GM21423 (cell line): Measurements from ENCODE around the gene CLIP3.
"Not testable (repeated sequence)": the region's sequence is repeated elsewhere in the genome, so short reads cannot be mapped to it uniquely, and the experiment has no call there.

Experiments used
- ATAC-seq: cut with Tn5 transposase; IDR thresholded peaks from one replicate; pipeline ENCODE4 v1.9.1; 2021; ENCODE audit warnings: mild to moderate bottlenecking, moderate library complexity; ENCODE audit not compliant: unreplicated experiment

CLIP3 gene

DNA sequence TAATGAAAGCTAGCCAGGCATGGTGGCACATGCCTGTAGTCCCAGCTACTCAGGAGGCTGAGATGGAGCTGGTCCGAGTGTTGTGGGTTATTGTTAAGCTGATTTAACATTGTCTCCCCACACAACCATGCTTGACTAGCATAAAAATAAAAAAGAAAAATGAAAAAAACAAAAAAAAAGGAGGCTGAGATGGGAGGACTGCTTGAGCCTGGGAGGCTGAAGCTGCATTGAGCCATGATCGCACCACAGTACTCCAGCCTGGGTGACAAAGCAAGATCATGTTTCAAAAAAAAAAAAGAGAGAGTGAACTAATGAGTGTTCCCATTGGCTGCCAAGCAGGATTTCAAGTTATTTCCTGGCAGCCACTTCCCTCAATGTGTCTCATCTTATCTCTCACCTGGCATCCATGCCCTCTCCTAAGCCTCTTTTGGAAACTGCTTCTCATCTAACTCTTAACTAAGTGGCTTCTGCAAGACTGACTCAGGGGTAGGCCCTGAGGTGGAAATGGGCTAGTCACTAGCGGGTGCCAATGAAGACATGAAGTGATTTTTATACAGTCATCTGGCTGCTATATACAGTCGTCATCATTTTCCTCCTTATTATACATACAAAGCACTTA is 16.5 kb upstream of the CLIP3 start:
- ATAC-seq = no peak

DNA sequence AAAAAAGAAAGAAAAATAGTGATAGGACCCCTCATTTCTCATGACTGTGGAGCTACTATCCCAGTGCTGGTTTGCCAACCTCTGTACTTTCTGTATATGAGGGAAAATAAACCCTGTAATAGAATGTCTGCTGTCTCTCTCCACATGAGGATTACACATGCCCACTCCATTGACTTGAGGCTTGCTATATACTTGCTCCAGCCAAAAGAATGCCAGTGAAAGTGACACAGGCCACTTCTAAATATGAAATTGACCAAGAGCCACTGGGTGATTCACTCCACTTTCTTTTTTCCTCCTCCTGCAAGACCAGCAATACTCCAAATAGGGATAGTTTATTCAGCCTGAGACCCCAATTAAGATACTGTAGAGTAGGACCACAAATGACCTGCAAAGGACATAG is 15.2 kb upstream of the CLIP3 start:
- ATAC-seq = no peak

DNA sequence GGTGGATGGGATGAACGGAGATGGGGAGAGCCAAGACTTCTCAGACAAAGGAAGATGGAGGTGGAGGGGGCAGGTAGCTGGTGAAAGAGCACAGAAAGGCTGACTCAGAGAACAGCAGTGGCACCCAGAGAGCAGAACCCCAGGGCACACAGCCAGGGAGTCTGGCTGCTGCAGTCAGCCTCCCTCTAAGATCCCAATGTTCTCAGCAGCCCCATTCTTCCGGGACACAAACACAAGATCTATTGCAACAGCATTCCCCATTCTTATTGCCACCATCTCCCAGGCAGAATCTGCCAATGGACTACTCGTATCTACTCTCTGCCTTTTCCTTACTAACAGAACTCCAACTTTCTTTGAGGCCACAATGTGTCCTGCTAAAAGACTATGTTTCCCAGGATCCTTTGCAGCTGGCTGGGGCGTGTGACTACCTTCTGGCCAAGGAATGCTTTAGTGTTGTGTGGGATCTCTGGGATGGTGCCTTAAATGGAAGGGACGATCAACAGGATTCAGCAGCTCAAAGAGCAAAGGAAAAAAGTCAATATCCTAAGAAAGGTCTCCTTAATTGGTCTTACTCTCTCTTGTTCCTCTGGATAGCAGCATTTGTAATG is 13.9 kb upstream of the CLIP3 start:
- no peak for ATAC-seq

DNA sequence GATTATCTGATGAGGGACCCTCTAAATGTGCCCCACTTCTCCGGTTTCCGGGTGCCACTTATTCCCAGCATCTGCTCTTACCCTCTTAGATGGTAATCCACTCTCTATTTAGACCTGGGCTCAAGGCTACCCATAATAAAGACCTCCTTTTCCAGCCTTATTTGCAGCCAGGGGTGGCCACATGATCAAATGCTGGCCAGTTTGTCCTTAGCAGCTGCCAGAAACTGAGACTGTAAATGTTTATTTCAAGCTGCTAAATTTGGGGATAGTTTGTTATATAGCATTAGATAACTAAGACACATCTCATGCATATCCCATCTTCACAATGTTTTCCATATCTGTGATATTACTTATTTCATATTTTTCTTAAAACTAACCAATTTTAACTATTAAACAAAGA is 11.3 kb upstream of the CLIP3 start:
- no peak for ATAC-seq

DNA sequence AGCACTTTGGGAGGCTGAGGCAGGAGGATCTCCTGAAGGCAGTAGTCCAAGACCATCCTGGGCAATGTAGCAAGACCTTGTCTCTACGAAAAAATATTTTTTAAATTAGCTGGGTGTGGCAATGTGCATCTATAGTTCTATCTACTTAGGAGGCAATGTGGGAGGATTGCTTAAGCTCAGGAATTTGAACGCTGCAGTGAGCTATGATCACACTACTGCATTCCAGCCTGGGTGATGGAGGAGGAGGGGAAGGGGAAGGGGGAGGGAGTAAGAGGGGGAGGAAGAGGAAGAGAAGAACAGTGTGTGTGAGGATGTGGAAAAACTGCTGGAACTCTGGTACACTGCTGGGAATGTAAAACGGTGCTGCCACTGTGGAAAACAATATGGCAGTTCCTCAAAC is 9.2 kb upstream of the CLIP3 start:
- no peak for ATAC-seq

DNA sequence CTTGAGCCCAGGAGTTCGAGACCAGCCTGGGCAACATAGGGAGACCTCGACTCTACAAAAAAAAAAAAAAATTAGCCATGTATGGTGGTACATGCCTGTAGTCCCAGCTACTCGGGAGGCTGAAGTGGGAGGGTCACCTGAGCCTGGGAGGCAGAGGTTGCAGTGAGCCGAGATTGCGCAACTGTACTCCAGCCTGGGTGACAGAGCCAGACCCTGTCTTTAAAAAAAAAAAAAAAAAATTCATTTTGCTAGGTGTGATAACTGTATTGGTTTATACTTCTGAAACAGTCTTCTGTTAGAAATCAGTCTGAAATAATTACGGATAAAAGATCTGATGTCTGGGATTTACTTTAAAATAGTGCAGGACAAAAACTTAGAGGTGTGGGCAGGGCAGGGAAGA is 8.4 kb upstream of the CLIP3 start:
- not testable (repeated sequence) for ATAC-seq

DNA sequence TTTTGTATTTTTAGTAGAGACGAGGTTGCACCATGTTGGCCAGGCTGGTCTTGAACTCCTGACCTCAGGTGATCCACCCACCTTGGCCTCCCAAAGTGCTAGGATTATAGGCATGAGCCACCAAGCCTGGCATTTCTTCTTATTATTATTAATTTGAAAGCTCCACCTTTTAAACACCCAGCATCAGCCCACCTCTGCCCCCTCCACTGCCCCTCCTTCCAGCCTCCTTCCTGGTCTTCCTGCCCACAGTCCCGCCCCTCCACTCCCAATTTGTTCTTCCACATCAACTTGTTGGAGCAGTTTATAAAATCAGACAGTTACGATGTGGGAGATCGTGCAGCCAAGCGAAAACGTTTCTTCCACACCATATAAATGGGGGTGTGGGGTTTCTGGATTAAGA is 7.8 kb upstream of the CLIP3 start:
- ATAC-seq = no peak

DNA sequence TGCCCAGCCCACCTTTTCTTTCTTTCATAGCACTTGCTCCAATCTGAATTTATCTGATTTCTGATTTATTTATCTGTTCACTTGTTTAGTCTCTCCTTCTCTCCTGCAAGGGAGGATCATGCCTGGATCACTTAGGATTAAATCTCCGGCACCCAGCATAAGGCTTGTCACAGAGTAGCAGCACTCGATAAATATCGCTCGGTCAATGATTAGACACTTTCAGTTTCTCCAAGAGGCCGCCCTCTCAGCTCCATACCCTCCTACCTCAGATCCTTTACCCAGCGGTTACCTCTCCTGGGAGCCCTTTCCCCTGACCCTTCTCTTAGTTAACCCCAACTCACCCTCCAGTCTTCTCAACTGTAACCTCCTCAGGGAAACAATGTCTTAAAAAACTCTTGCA is 1.4 kb downstream of the CLIP3 start:
- no peak for ATAC-seq

DNA sequence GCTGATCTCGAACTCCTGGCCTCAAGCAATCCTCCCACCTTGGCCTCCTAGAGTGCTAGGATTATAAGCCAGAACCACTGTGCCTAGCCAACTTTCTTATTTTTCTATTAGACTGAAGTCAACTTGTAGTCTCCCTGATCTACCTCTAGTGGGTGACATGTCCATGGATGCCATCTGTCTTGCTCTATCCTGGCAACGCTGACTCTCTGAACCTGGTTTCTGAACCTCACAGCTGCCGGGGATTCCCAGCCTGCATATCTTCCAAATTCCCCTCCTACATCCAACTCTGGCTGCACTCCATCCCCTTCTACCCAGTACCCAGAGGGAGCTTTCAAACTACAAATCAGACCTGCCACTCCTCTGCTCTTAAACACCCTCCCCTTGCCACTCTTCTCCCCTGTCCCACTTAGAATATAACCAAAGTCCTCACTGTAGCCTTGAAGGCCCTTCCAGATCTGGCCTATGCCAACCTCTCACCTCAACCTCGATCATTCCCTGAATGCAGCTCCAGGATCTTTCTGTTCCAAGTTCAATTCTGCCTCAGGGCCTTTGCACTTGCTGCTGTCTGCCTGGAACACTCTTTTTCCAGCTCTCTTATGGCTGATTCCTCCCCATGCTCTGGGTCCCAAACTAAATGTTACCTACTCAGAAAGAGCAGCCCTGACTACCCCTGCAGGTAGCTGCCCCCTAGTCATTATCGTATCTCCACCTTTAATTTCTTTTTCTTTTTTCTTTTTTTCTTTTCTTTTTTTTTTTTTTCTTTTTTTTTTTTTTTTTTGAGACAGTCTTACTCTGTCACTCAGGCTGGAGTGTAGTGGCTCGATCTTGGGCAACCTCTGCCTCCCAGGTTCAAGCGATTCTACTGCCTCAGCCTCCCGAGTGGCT is 2.2 kb downstream of the CLIP3 start:
- ATAC-seq = no peak

DNA sequence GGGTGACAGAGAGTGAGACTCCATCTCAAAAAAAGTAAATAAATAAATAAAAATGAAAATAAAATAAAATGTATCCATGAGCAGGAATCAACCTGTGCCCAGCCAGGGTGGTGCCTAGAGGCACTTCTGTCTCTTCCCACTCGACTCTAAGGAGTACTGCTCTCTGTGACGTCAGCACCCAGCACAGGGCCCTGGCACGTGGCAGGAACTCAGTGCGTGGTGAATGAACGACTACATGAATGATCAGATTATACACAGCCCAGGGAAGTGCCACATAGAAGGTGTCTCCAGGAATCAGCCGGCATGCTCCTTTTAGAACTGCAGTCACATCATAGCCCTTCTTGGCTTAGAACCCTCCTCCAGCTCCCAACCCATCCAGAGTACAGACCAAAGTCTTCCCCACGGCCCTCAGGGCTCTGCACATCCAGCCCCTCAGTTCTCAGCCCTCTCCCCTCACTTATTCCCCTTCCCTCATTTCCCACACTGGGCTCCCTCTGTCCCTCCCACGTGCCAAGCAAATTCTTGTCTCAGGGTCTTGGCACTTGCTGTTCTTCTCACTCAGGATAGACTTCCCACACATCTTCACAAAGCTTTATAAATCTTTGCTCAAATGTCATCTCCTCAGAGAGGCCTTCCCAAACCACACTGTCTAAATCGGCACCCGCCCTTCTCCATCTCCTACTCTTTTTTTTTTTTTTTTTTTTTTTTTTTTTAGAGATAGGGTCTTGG is 4.2 kb downstream of the CLIP3 start:
- no peak for ATAC-seq

DNA sequence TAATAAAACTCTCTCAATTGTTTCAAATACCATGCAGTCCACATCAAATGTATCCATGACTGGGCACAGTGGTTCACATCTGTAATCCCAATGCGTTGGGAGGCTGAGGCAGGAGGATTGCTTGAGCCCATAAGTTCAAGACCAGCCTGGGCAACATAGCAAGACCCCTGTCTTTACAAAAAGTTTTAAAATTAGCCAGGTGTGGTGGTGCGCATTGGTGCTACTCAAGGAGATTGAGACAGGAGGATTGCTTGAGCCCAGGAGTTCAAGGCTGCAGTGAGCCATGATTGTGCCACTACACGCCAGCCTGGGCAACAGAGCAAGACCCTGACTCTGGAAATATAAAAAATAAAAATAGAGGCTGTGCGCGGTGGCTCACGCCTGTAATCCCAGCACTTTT is 5.0 kb downstream of the CLIP3 start:
- no peak for ATAC-seq

DNA sequence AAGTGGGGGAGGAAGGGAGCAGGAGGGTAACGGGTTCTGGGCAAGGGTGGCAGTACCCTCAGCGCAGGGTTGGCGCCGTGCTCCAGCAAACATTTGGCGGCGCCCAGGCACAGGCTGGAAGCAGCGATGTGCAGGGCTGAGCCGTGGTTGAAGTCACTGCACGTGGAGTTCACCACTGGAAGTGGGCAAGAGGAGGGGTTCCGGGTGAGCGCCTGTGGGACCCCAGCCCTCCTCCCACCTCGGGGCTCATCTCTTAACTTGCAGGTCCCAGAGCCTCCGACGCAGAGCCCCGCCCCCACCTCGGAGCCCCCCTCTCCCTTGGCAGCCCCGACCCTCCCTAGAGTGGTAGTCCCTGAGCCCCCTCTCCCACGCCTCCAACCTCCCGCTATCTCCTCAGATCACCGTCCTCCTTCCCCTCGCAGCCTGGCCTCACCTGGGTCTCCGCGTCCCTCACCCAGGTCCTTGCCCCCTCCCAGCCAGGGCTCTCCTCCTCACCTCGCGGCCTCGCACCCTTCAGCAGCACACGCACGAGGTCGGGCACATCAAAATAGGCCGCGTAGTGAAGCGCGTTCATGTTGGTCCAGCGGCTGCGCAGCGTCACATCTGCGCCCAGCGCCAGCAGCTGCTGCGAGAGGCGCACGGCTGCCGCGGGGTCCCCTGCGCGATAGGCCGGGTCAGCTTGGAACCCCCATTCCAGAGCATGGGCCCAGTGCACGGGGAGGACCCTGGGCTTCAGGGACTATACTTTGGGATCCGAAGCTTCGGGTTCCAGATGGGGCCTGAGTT is 6.4 kb downstream of the CLIP3 start:
- ATAC-seq = no peak

DNA sequence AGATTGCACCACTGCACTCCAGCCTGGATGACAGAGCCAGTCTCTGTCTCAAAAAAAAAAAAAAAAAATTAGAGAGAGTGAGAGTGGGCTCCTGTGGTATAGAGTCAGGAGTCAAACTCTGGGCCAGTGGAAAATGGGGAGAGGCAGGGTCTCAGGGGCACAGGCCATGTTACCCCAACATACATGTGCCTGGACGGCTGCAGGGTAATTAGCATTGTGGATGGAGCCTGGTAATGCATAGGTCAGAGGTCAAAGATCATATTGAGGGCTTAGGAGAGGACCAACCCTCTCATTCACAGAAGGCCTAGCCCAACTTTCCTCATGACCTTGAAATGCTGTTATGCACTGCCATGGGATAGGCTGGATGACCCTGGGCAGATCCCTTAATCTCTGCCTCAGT is 7.1 kb downstream of the CLIP3 start:
- ATAC-seq = no peak

DNA sequence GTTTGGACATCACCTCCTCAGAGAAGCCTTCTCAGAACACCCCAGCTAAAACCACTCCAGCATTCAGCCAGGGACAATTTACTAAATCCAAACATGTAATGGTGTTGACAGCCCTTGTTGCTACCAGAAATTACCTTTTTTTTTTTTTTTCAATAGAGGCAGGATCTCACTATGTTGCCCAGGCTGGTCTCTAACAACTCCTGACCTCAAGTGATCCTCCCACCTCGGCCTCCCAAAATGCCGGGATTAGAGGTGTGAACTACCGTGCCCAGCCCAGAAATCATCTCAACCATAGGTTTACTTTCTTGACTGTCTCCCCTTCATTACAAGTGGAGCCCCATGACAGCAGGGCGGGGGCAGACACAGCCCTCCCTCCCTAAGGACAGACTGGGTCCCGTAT is 9.2 kb downstream of the CLIP3 start:
- ATAC-seq = no peak

DNA sequence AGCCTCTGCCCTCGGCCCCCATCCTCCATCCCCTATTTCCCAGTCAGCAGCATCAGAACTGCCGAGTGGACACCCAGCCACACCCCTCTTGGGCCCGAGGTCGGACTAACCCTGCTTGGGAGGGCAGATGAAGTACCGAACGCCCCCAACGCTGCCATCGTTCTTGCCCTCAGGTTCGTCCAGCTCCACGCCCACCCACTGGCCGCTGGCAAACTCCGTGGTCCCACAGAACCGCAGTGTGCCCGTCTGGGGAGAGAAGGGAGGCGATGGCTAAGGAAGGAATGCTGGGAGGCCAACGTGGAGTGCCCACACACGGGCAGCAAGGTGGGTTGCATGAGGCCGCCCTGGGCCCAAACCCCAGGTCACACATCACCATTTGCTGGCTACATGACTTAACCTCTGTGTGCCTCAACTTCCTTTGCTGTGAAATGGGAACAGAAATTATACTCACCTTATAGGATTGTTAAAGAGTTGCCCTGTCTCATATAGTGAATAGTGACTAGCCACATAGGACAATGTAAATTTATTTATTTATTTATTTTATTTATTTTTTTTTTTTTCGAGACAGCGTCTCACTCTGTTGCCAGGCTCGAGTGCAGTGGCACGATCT is 13.5 kb downstream of the CLIP3 start:
- ATAC-seq = no peak

DNA sequence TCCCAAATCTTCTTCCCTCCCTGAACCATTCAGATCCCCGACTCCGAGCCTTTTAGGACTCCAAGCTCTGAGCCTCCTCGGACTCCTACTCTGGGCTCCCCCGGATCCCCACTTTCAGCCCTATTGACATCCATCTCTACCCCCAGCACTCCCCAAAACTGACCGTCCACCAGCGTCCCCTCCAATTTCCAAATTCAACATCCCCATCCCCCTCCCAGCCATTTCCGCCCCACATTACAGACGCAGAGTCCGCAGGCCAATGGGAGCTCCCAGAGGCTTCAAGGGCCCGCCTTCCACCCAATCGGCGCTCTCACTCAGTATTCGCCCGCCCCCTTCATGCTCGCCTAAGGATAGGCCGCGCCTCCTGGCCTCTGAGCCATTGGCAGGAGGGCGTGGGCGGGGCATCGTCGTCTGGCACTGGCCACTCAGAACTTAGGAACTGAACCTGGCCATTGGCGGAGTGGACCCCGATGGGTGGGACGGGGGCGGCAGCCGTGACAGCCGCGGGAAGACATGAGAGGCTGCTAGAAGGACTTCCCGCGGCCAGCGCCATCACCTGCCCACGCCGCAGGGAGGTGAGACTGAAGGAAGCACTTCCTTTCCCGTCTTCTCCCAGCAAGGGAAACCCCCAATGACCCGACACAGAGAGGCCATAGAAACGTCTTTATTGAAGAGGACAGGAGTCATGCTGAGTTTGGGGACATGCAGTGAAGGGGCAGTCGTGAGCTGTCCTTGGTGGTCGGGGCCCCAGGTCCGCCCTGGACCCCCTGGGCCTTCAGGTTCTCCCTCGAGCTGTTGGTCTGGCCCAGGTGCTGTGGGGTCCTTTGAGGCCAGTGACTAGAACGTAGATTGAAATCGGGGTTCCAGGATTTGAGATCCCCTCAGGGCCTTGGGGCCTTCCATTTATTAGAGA is 18.4 kb downstream of the CLIP3 start, which contains the start of gene ALKBH6:
Gene ALKBH6 (minus strand): TSS at position 202 of the 913 bp plus-strand sequence. CDS start 816 bp downstream, outside the sequence.
- peak; percentile 93 for ATAC-seq

DNA sequence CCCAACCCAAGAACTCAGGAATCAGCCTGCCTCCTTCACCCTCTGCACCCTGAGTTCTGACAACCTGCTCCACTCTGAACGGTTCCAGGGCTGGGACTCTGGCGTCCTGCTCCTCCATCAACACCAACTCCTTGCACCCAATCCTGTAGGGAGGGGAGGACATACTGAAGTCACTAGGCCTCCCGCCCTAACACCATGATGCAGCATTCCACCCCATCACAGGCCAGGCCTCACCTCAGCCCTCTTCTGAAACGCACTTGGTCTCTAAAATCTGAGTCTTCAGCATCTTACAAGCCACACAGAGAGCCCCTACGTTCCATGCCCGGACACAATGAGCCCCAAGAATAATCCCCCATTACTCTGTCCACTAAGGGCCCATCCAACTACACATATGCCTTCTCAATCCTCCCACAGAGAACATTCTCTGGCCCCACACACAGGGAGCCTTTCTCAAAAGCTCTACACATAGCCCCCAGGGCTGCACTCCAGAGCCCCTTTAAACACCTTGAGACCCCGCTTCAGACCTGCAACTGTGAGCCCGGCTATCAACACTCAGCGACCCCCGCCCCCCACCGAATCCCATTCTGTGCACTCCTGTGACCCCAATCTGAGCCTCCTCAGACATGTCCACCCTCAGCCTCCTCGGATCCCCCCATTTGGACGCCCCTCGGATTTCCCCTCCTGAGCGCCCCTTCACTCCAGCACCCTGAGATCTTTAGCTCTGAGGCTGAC is 19.2 kb downstream of the CLIP3 start:
- no peak for ATAC-seq

DNA sequence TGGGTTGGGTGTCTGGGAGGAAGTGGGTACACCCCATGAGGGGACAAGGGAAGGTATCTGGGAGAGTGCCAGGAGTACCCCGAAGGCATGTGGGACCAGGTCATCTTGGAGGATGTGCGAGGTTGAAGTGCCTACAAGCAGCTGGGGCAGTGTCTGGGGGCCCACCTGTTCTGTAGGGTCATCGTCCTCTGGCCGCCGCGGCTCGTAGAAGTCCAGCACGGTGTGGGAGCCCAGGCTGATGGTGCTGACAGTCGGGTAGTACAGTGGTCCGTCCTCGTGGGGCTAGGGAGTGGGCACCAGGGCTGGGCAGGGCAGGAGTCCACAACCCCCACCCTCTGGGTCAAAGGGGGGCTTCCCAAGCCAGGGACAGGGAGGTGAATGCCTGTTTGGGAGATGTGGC is 22.3 kb downstream of the CLIP3 start:
- no peak for ATAC-seq
